NCI-H146 treated with DMSO at 0.1 percent for 48 hours (cell line): ENCODE results near the gene KPNA1.
"Not testable (repeated sequence)": the region's sequence is repeated elsewhere in the genome, so short reads cannot be mapped to it uniquely, and the experiment has no call there.

Experiments
- DNase-seq: peaks from one replicate; lab custom pipeline; 2025; ENCODE audit not compliant: unreplicated experiment; lab: John Stamatoyannopoulos, UW

The KPNA1 gene

DNA sequence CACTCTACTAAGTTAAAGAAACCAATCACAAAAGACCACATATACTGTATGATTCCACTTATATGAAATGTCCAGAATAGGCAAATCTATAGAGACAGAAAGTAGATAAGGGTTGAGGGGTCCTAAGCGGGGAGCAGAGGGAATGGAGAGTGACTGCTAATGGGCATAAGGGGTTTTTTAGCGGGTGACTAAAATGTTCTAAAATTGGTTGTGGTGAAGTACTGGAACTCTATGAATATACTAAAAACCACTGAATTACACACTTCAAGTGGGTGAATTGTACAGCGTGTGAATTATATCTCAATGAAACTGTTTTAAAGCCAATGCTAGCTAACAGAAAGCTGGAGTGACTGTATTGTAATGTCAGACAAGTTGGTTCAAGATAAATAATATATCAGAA, 33.3 kb downstream of the KPNA1 start:
- no peak for DNase-seq

DNA sequence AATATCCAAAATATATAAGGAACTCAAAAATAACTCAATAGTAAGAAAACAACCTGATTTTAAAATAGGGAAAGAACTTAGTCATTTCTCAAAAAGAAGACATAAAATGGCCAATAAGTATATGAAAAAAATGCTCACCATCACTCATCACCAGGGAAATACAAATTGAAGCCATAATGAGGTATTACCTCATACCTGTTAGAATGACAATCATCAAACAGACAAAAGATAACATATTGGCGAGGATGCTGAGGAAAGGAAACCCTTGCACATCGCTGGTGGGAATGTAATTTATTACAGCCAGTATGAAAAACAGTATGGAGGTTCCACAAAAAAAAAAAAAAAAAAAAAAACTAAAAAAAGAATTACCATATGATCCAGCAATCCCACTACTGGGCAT, 38.2 kb downstream of the KPNA1 start:
- DNase-seq = no peak

GRCh38 chr3:122475316-122475715, 39.4 kb downstream of the KPNA1 start:
- no peak for DNase-seq

GRCh38 chr3:122469659-122470058, 45.1 kb downstream of the KPNA1 start:
- no peak for DNase-seq

DNA sequence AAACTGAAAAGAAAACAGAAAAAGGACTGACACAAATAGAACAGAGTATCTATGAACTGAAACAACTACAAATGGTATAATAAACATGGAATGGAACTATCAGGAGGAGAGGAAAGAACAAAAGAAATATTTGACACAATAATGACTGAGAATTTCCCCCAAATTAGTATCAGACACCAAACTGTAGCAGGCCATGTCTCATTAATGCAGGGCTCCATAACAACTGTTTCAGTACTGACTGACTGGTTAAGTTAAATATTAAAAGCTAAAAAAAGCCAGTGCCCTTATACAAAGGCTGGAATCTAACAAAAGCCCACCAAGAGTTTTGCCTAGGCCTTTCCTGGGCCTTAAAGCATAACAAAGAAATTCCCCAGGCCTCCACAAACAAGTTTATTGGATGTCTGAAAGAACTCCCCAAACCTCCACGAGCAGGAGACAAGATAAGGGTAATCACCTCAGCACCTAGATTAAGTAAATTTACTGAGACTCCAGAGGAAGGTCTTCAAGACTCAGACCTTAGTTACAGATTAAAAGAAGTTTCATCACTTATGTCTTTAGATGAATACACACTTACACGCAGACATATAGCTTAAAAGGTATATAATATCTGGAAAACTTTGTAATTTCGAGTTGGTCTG, 45.7 kb downstream of the KPNA1 start:
- no peak for DNase-seq

DNA sequence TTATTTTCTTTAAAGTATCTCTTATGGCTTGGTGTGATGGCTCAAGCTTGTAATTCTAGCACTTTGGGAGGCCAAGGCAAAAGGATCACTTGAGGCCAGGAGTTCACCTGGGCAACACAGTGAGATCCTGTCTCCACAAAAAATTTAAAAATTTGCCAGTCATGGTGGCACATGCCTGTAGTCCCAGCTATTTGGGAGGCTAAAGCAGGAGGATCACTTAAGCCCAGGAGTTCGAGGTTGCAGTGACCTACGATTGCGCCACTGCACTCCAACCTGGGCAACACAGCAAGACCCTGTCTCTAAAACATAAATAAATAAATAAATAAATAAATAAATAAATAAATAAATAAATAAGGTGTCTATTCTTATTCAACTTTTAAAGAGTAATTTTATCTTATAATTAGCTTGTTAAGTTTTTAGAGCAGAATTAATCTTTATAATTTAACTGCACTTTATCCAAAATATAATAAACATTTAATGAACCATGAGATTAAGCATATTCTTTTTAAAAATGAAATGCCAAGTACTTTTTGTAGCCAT, 48.0 kb downstream of the KPNA1 start:
- DNase-seq = no peak

DNA sequence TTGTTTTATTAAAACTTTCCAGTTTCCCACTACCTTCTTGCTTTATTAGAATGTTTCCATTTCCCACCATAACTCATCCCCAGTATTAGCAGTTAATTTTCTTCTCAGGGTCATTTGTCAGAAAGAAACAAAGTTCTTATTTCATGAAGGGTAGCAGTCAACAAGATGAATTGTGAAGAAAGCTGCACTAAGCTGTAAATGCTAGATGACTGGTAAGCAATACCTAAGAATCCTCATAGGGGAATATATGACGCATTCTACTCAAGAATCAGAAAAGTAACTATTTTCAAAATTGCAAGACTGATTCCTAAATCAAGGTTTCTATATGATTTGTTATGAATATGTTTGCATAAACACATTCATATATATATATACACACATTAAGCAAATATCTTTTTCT, 50.1 kb downstream of the KPNA1 start:
- no peak for DNase-seq

DNA sequence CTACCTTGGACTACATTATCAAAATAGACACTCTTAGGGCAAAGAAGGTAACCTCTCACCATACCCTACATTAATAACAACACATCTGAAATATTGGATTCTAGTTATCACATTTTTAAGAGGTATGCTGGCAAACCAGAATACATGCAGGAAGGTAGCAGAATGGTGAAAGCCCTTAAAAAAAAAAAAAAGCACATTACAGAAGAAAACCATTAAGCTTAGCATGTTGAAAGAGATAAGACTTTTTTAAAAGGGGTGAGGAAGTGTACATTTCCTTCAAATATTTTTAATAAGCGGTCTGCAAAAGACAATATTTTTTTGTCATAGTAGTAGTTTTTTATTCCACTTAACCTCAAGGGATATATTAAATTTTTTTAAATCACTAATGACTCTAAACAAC, 52.3 kb downstream of the KPNA1 start:
- DNase-seq = no peak

- DNase-seq = no peak
Measured at GRCh38 chr3:122461806-122462205, 52.9 kb downstream of the KPNA1 start.

DNA sequence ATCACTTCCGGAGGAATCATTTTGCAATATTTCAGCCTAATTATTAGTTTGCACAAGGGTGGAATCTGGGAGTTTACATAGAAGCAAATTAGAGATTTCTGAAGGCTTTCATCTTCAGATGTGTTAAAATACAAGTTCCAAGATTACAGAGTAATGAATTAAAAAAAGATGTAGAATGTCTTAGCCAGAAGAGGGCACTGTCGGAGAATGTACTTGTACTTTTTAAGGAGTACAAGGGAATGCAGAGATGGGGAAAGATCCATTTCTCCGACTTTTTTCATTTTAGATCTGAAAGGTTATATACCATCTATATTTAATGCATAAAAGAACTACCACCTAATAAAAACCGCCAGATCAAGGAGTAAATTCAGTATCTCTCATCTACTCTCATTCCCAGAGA, 55.7 kb downstream of the KPNA1 start:
- DNase-seq = no peak

- DNase-seq = no peak
Measured at GRCh38 chr3:122457706-122458105, 57.0 kb downstream of the KPNA1 start.

DNA sequence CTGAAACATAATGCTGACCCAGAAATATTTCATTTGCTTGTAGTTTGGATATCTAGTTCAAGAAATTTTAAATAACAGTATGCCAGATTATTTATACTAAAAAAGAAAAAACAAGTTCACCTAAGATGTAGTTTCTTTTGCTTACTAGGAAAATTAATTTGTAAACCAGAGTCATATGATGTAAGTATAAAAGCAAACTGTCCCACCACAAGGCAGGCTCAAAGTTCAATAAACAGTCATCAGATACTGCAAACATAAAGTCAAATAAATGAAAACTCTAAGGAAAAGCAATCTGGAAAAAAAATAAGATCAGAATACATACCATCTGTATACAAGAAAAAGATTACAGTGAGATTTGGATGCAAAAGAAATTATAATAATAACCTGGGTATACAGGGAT, 58.7 kb downstream of the KPNA1 start:
- no peak for DNase-seq

DNA sequence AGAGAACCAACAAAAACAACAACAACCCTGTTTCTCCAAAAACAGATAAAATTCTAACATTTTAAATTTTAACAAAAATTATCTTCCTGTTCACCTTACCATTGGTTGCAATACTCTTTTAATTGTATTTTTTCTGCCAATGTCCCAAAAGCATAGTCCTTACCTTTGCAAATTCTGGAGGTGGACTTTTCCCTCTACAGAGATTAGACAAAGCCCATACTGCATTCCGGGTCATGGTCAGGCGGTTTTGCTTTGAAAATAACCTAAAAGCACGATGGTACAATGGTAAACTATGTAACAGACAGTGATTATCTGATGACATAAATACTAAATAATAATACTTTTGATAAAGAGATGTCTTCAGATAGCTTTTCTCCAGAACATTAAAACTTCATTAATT, 63.4 kb downstream of the KPNA1 start:
- DNase-seq = no peak

GRCh38 chr3:122448218-122448617, 66.5 kb downstream of the KPNA1 start:
- not testable (repeated sequence) for DNase-seq

DNA sequence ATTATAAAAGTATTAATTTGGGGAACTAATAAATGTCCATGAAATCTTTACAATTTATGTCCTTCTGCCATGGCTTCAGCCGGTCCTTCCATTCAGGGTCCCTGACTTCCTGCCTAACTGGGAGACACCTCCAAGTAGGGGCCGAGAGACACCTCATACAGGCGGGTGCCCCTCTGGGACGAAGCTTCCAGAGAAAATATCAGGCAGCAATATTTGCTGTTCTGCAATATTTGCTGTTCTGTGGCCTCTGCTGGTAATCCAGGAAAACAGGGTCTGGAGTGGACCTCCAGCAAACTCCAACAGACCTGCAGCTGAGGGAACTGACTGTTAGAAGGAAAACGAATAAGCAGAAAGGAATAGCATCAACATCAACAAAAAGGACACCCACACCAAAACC, 70.2 kb downstream of the KPNA1 start:
- not testable (repeated sequence) for DNase-seq

DNA sequence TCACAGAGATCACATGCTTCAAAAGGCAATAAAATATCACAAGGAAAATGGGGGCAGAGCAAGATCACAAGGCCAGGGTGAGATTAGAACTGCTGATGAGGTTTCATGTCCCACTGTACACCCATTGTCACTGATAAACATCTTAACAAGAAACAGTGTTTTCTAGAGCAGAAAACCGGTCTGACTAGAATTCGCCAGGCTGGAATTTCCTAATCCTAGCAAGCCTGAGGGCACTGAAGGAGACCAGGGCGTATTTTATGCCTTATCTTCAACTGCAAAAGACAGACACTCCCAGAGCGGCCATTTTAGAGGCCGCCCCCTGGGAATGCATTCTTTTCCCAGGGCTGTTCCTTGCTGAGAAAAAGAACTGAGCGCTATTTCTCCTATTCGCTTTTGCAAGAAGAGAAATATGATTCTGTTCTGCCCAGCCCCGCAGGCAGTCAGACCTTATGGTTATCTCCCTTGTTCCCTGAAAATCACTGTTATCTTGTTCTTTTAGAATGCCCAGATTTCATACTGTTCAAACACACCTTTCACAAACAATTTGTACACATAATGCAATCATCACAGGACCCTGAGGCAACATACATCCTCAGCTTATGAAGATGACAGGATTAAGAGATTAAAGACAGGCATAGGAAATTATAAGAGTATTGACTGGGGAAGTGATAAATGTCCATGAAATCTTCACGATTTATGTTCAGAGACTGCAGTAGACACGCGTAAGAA, 70.8 kb downstream of the KPNA1 start:
- DNase-seq = not testable (repeated sequence)

- no peak for DNase-seq
Measured at GRCh38 chr3:122443090-122443489, 71.6 kb downstream of the KPNA1 start.

GRCh38 chr3:122435950-122436349, 78.8 kb downstream of the KPNA1 start:
- DNase-seq = no peak

GRCh38 chr3:122430371-122430770, 84.4 kb downstream of the KPNA1 start:
- no peak for DNase-seq

DNA sequence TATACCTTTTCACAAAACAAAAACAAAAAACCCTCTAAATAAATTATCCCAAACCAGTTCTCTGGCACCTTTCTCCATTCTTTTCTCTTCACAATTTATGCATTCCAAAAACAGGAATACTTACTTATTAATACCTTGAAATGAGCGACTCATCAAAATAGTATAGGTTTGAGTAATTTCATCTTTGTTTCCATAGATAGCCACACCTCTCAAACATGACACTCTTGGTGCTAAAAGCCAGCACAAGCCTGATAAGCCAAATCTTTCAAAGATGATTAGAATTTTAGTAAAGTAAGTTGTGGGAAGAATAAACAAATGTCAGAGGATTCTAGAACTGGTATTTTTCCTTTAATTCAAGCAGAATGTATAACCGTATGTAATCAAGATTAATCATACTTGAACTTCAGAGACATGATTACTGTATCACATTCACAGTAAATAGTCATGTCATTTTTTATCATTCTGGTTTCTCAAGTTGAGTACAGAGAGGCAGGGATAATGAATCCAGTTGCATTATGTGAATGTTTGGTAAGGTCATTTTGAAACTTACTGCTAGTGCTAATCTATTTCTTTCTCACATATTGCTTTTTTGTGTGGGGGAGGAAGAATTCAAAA, 86.8 kb downstream of the KPNA1 start:
- no peak for DNase-seq

- no peak for DNase-seq
Measured at GRCh38 chr3:122421836-122422235, 92.9 kb downstream of the KPNA1 start.

GRCh38 chr3:122421101-122421500, 93.6 kb downstream of the KPNA1 start:
- DNase-seq = no peak
